C4-2B (cell line): ENCODE measurements around the gene MAST4.

Experiments used
- ZFX ChIP-seq: fragments of 450-650 bp; IDR thresholded peaks from 2 replicates; pipeline ENCODE4 v1.6.1; 2017
- TF ChIP-seq, protein P1 (sequence below): fragments of 450-650 bp; conservative IDR thresholded peaks from 2 replicates; pipeline ENCODE4 v1.5.1; 2017; ENCODE audit warnings: mild to moderate bottlenecking

DNA sequence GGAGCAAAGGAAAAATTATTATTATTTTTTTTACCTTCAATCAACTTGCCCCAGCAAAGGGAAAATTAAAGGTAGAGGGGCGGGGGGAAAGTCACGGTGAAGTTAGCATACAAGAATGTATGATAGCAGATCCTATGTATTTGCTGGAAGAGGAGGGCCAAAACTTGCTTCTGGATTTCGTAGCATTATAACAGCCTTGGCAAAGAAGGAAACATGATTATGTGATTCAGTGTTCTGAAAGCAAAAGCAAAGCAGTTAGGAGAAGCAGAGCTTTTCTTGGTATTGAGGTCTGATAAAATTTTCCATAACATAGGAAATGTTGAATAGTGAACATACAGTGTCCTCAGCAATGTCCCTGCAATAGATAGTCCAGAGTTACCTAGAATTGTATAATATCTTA is 32.4 kb downstream of the MAST4 start:
- TF ChIP-seq, protein P1, sequence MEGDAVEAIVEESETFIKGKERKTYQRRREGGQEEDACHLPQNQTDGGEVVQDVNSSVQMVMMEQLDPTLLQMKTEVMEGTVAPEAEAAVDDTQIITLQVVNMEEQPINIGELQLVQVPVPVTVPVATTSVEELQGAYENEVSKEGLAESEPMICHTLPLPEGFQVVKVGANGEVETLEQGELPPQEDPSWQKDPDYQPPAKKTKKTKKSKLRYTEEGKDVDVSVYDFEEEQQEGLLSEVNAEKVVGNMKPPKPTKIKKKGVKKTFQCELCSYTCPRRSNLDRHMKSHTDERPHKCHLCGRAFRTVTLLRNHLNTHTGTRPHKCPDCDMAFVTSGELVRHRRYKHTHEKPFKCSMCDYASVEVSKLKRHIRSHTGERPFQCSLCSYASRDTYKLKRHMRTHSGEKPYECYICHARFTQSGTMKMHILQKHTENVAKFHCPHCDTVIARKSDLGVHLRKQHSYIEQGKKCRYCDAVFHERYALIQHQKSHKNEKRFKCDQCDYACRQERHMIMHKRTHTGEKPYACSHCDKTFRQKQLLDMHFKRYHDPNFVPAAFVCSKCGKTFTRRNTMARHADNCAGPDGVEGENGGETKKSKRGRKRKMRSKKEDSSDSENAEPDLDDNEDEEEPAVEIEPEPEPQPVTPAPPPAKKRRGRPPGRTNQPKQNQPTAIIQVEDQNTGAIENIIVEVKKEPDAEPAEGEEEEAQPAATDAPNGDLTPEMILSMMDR, result no peak
- no peak for TF ChIP-seq ZFX
